Skeletal muscle tissue (tissue), 4 donors: ENCODE data around the gene OR6K6. TPM values are rescaled to one million over a fixed set of nuclear protein-coding genes. Genes with fewer than 3 reads are reported as not detected.

ENCODE experiments used
- H3K27ac ChIP-seq: one replicate; pipeline ENCODE4 v1.7.0; 2013; ENCODE audit warnings: mild to moderate bottlenecking, low read depth, low read length, inconsistent platforms
- H3K27me3 ChIP-seq, 3 donors: one replicate each; pipeline ENCODE4 v1.7.0; 2013; ENCODE audit warnings: low read length in 3 of 3; ENCODE audit not compliant: control insufficient read depth in 3 of 3, insufficient read depth in 3 of 3
- H3K36me3 ChIP-seq, 3 donors: one replicate each; pipeline ENCODE4 v1.7.0; 2013; ENCODE audit warnings: low read length in 3 of 3; ENCODE audit not compliant: control insufficient read depth in 3 of 3, insufficient read depth in 3 of 3
- H3K4me1 ChIP-seq, 3 donors: one replicate each; pipeline ENCODE4 v1.7.0; 2013; ENCODE audit warnings: low read length in 3 of 3, mild to moderate bottlenecking in 3 of 3; ENCODE audit not compliant: control insufficient read depth in 3 of 3, insufficient read depth in 3 of 3
- H3K4me3 ChIP-seq, 3 donors: one replicate each; pipeline ENCODE4 v1.7.0; 2013; ENCODE audit warnings: low read length in 3 of 3
- H3K9ac ChIP-seq, 3 donors: one replicate each; pipeline ENCODE4 v1.7.0; 2013; ENCODE audit warnings: low read length in 3 of 3, mild to moderate bottlenecking in 3 of 3, moderate library complexity in 2 of 3, low read depth in 1 of 3
- H3K9me3 ChIP-seq, 3 donors: one replicate each; pipeline ENCODE4 v1.7.0; 2013; ENCODE audit warnings: low read length in 3 of 3; ENCODE audit not compliant: control insufficient read depth in 3 of 3
- total RNA-seq: library from RNA; depleted of rRNA; stranded (reverse); fragments of >200 nt; gene quantifications from one replicate; pipeline ENCODE4 v1.2.3, GENCODE V29; 2014
- donor health status: Osteomylitis.

Gene OR6K6
- not detected for total RNA-seq

GRCh38 chr1:158754420-158754819 lies at the start of gene OR6K6:
OR6K6 (plus strand) TSS chr1:158754720; CDS start chr1:158754888, 168 bp downstream.
- Histone ChIP-seq H3K9me3 (no peaks in the 10 kb centered on the region), H3K4me3 (no peak within 1 kb of the TSS), H3K27ac (no peak within 1 kb of the TSS)

GRCh38 chr1:158706096-158706495 lies 48.4 kb upstream of the OR6K6 start:
- no peak overlapping the region for H3K4me3 ChIP-seq
- H3K27me3 ChIP-seq, result no peaks in the 10 kb centered on the region
- no peak overlapping the region for H3K9ac ChIP-seq
- H3K9me3 ChIP-seq, result no peaks in the 10 kb centered on the region
- H3K27ac ChIP-seq, result no peak overlapping the region
- no peaks in the 10 kb centered on the region for H3K4me1 ChIP-seq
- no peaks in the 10 kb centered on the region for H3K36me3 ChIP-seq

More at GRCh38 chr1:158754420-158754819, at the start of gene OR6K6:
- no peak within 1 kb of the TSS for H3K9ac ChIP-seq
- no peaks in the 10 kb centered on the region for H3K36me3 ChIP-seq
- H3K4me1 ChIP-seq, result no peaks in the 10 kb centered on the region
- H3K27me3 ChIP-seq, result no peaks in the 10 kb centered on the region

- Histone ChIP-seq H3K4me3 (no peak overlapping the region), H3K36me3 (no peaks in the 10 kb centered on the region), H3K4me1 (no peaks in the 10 kb centered on the region), H3K9me3 (no peaks in the 10 kb centered on the region), H3K9ac (no peak overlapping the region), H3K27ac (no peak overlapping the region), H3K27me3 (no peaks in the 10 kb centered on the region)
Observed at GRCh38 chr1:158711098-158711497, 43.4 kb upstream of the OR6K6 start.

GRCh38 chr1:158714754-158715153 lies 39.8 kb upstream of the OR6K6 start:
- no peak overlapping the region for H3K9ac ChIP-seq
- no peaks in the 10 kb centered on the region for H3K9me3 ChIP-seq
- H3K36me3 ChIP-seq, result no peaks in the 10 kb centered on the region
- H3K4me3 ChIP-seq, result no peak overlapping the region
- H3K4me1 ChIP-seq, result no peaks in the 10 kb centered on the region
- H3K27me3 ChIP-seq, result no peaks in the 10 kb centered on the region
- no peak overlapping the region for H3K27ac ChIP-seq

- Histone ChIP-seq H3K27ac (no peak overlapping the region), H3K9me3 (no peaks in the 10 kb centered on the region), H3K4me3 (no peak overlapping the region), H3K27me3 (no peaks in the 10 kb centered on the region), H3K9ac (no peak overlapping the region), H3K4me1 (no peaks in the 10 kb centered on the region), H3K36me3 (no peaks in the 10 kb centered on the region)
Observed at GRCh38 chr1:158716335-158716734, 38.2 kb upstream of the OR6K6 start.

GRCh38 chr1:158717344-158717743 lies 37.2 kb upstream of the OR6K6 start:
- Histone ChIP-seq H3K36me3 (no peaks in the 10 kb centered on the region), H3K9me3 (no peaks in the 10 kb centered on the region), H3K4me3 (no peak overlapping the region), H3K9ac (no peak overlapping the region), H3K27ac (no peak overlapping the region), H3K4me1 (no peaks in the 10 kb centered on the region), H3K27me3 (no peaks in the 10 kb centered on the region)

- H3K4me3 ChIP-seq, result no peak overlapping the region
- no peaks in the 10 kb centered on the region for H3K36me3 ChIP-seq
- H3K27me3 ChIP-seq, result no peaks in the 10 kb centered on the region
- H3K4me1 ChIP-seq, result no peaks in the 10 kb centered on the region
- H3K9ac ChIP-seq, result no peak overlapping the region
- H3K9me3 ChIP-seq, result no peaks in the 10 kb centered on the region
- no peak overlapping the region for H3K27ac ChIP-seq
Observed at GRCh38 chr1:158719664-158720063, 34.9 kb upstream of the OR6K6 start.

- Histone ChIP-seq H3K4me1 (no peaks in the 10 kb centered on the region), H3K27ac (no peak within 1 kb of the TSS), H3K27me3 (no peaks in the 10 kb centered on the region), H3K36me3 (no peaks in the 10 kb centered on the region), H3K9me3 (no peaks in the 10 kb centered on the region), H3K9ac (no peak within 1 kb of the TSS), H3K4me3 (no peak within 1 kb of the TSS)
Observed at GRCh38 chr1:158720620-158721019, 33.9 kb upstream of the OR6K6 start, which contains the start of gene OR6K3. OR6K3 (minus strand) TSS chr1:158720720; CDS start chr1:158718115, 2,605 bp downstream.

GRCh38 chr1:158724442-158724841 lies 30.1 kb upstream of the OR6K6 start:
- H3K27me3 ChIP-seq, result no peaks in the 10 kb centered on the region
- H3K9me3 ChIP-seq, result no peaks in the 10 kb centered on the region
- no peak overlapping the region for H3K27ac ChIP-seq
- H3K4me3 ChIP-seq, result no peak overlapping the region
- H3K4me1 ChIP-seq, result no peaks in the 10 kb centered on the region
- H3K36me3 ChIP-seq, result no peaks in the 10 kb centered on the region
- H3K9ac ChIP-seq, result no peak overlapping the region

- Histone ChIP-seq H3K4me3 (no peak overlapping the region), H3K9ac (no peak overlapping the region), H3K27me3 (no peaks in the 10 kb centered on the region), H3K4me1 (no peaks in the 10 kb centered on the region), H3K27ac (no peak overlapping the region), H3K9me3 (no peaks in the 10 kb centered on the region), H3K36me3 (no peaks in the 10 kb centered on the region)
Observed at GRCh38 chr1:158728510-158729225, 25.9 kb upstream of the OR6K6 start.
